SK-N-SH (cell line): ENCODE results near the gene MAPK6.

Experiments
- ELF1 ChIP-seq: IDR thresholded peaks from 2 replicates; pipeline ENCODE4 v1.4.0; 2012
- YY1 ChIP-seq: IDR thresholded peaks from 2 replicates; pipeline ENCODE4 v1.4.0; 2012; ENCODE audit warnings: low read depth, mild to moderate bottlenecking
- TF ChIP-seq, protein P1 (sequence below): fragments of 200-600 bp; sonication (generic); IDR thresholded peaks from 2 replicates; pipeline ENCODE4 v1.6.1; 2017; ENCODE audit warnings: antibody characterized with exemption, mild to moderate bottlenecking, moderate library complexity

DNA sequence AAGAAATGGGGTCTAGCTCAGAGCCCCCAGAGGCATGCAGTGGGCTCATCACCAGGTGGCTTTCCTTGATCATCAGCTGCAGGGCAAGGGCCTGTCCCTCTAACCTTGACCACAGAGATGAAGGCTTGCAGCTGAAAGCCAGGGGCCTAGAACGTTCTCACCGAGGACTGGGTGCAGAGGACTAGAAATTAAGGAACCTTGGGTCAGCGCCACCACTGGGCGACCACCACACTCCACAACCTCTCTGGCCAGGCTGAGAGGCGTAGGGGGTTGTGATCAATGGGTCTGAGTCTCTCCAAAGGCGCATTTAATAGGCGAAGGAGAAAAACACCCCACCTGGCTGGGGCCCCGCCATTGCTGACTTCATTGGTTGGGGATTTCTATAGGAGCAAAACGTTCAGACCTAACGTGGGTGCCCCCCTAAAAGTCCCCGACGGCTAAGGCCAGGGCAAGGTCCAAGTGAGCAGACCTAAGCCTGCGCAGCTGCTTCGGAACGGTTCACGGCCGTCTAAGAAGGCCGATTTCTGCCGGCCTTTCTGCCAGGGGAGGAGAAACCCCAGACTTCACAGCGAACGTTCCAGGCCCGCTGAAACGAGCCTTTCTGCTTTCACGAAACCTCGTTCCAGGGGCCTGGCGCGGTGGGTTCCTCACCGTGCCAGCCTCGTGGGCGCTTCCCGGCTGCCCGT is 92.6 kb downstream of the MAPK6 start:
- TF ChIP-seq, protein P1, sequence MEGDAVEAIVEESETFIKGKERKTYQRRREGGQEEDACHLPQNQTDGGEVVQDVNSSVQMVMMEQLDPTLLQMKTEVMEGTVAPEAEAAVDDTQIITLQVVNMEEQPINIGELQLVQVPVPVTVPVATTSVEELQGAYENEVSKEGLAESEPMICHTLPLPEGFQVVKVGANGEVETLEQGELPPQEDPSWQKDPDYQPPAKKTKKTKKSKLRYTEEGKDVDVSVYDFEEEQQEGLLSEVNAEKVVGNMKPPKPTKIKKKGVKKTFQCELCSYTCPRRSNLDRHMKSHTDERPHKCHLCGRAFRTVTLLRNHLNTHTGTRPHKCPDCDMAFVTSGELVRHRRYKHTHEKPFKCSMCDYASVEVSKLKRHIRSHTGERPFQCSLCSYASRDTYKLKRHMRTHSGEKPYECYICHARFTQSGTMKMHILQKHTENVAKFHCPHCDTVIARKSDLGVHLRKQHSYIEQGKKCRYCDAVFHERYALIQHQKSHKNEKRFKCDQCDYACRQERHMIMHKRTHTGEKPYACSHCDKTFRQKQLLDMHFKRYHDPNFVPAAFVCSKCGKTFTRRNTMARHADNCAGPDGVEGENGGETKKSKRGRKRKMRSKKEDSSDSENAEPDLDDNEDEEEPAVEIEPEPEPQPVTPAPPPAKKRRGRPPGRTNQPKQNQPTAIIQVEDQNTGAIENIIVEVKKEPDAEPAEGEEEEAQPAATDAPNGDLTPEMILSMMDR = no peak
- TF ChIP-seq ELF1 (no peak), YY1 (no peak)
